SK-N-SH treated with all-trans-retinoic acid at 6 μM for 48 hours (cell line): Measurements from ENCODE around the gene VOPP1.

Experiments
- ATAC-seq: fragments of 200-7000 bp; cut with Tn5 transposase; 3 replicates; pipeline ENCODE4 v1.9.1; 2020; ENCODE audit warnings: mild to moderate bottlenecking, moderate library complexity
- CSDC2 ChIP-seq: fragments of 250-450 bp; sonication (Bioruptor Pico); IDR thresholded peaks from 2 replicates; pipeline ENCODE4 v1.5.0; 2020; ENCODE audit warnings: mild to moderate bottlenecking, moderate library complexity
- CSRNP3 ChIP-seq: fragments of 250-450 bp; sonication (Bioruptor Pico); IDR thresholded peaks from 2 replicates; pipeline ENCODE4 v1.5.1; 2021; ENCODE audit warnings: mild to moderate bottlenecking, moderate library complexity
- GLIS3 ChIP-seq: fragments of 250-450 bp; sonication (Bioruptor Pico); IDR thresholded peaks from 2 replicates; pipeline ENCODE4 v1.5.0; 2020; ENCODE audit warnings: mild to moderate bottlenecking, moderate library complexity
- ISL1 ChIP-seq: fragments of 250-450 bp; sonication (Bioruptor Pico); IDR thresholded peaks from 2 replicates; pipeline ENCODE4 v2.1.2; 2022; ENCODE audit warnings: mild to moderate bottlenecking, moderate library complexity
- POU6F1 ChIP-seq: fragments of 250-450 bp; sonication (Bioruptor Pico); IDR thresholded peaks from 2 replicates; pipeline ENCODE4 v1.8.0; 2021; ENCODE audit warnings: low read depth, mild to moderate bottlenecking, moderate library complexity, borderline replicate concordance
- PPARA ChIP-seq: fragments of 250-450 bp; sonication (Bioruptor Pico); IDR thresholded peaks from 2 replicates; pipeline ENCODE4 v1.5.0; 2020; ENCODE audit warnings: mild to moderate bottlenecking, borderline replicate concordance
- SNAI2 ChIP-seq: fragments of 250-450 bp; sonication (Bioruptor Pico); IDR thresholded peaks from 2 replicates; pipeline ENCODE4 v1.5.0; 2020; ENCODE audit warnings: mild to moderate bottlenecking, moderate library complexity
- TCF4 ChIP-seq: fragments of 250-450 bp; sonication (Bioruptor Pico); IDR thresholded peaks from 2 replicates; pipeline ENCODE4 v1.8.0; 2021; ENCODE audit warnings: mild to moderate bottlenecking, moderate library complexity, borderline replicate concordance
- TOX ChIP-seq: fragments of 250-450 bp; sonication (Bioruptor Pico); IDR thresholded peaks from 2 replicates; pipeline ENCODE4 v1.8.0; 2021; ENCODE audit warnings: mild to moderate bottlenecking, moderate library complexity, borderline replicate concordance
- ZNF8 ChIP-seq: fragments of 450-650 bp; formaldehyde crosslinking; IDR thresholded peaks from 2 replicates; pipeline ENCODE4 v1.5.0; 2020; ENCODE audit warnings: mild to moderate bottlenecking, moderate library complexity
- TF ChIP-seq, protein P1 (sequence below): fragments of 250-450 bp; sonication (Bioruptor Pico); IDR thresholded peaks from 2 replicates; pipeline ENCODE4 v1.5.0; 2020; ENCODE audit warnings: mild to moderate bottlenecking, moderate library complexity
- TF ChIP-seq, protein P2 (sequence below): fragments of 250-450 bp; sonication (Bioruptor Pico); IDR thresholded peaks from 2 replicates; pipeline ENCODE4 v1.5.1; 2020; ENCODE audit warnings: low read depth, mild to moderate bottlenecking, moderate library complexity
- TF ChIP-seq, protein P3 (sequence below): fragments of 250-450 bp; sonication (Bioruptor Pico); IDR thresholded peaks from 2 replicates; pipeline ENCODE4 v1.8.0; 2020; ENCODE audit warnings: mild to moderate bottlenecking, moderate library complexity, borderline replicate concordance

The VOPP1 gene

GRCh38 chr7:55550010-55550663 lies 22.2 kb downstream of the VOPP1 start (continued):
- TF ChIP-seq PPARA (CRISPR knock-in tag) (no peak), ISL1 (CRISPR knock-in tag) (no peak)
- TF ChIP-seq, all 23 proteins: peak for 0

DNA sequence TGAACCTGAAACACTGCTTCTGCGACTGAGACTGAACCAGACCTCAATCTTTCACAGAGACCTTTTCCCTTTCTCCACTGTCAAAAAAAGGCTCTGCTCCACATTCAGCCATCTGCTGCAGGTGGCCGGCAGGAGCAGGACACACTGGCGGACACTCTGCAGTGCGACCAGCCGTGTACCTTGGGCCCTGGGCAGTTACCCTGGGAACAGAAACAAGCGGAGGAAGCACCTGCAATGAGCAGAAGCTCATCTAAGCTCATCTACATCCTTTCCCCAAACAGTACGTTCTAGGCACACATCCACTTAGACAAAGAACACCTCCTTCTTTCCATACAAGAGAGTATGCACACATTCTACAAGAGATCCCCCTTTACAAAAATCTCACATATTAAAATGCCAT lies 22.8 kb downstream of the VOPP1 start:
- no peak for TF ChIP-seq TCF4 (CRISPR knock-in tag)
- no peak for TF ChIP-seq TOX
- TF ChIP-seq CSDC2 (CRISPR knock-in tag): no peak
- TF ChIP-seq, protein P1, sequence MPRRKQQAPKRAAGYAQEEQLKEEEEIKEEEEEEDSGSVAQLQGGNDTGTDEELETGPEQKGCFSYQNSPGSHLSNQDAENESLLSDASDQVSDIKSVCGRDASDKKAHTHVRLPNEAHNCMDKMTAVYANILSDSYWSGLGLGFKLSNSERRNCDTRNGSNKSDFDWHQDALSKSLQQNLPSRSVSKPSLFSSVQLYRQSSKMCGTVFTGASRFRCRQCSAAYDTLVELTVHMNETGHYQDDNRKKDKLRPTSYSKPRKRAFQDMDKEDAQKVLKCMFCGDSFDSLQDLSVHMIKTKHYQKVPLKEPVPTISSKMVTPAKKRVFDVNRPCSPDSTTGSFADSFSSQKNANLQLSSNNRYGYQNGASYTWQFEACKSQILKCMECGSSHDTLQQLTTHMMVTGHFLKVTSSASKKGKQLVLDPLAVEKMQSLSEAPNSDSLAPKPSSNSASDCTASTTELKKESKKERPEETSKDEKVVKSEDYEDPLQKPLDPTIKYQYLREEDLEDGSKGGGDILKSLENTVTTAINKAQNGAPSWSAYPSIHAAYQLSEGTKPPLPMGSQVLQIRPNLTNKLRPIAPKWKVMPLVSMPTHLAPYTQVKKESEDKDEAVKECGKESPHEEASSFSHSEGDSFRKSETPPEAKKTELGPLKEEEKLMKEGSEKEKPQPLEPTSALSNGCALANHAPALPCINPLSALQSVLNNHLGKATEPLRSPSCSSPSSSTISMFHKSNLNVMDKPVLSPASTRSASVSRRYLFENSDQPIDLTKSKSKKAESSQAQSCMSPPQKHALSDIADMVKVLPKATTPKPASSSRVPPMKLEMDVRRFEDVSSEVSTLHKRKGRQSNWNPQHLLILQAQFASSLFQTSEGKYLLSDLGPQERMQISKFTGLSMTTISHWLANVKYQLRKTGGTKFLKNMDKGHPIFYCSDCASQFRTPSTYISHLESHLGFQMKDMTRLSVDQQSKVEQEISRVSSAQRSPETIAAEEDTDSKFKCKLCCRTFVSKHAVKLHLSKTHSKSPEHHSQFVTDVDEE (CRISPR knock-in tag): no peak
- no peak for TF ChIP-seq ISL1 (CRISPR knock-in tag)
- no peak for ATAC-seq

- no peak for ATAC-seq
- TF ChIP-seq TOX: no peak
- no peak for TF ChIP-seq PPARA (CRISPR knock-in tag)
- no peak for TF ChIP-seq POU6F1 (CRISPR knock-in tag)
- TF ChIP-seq, protein P2, sequence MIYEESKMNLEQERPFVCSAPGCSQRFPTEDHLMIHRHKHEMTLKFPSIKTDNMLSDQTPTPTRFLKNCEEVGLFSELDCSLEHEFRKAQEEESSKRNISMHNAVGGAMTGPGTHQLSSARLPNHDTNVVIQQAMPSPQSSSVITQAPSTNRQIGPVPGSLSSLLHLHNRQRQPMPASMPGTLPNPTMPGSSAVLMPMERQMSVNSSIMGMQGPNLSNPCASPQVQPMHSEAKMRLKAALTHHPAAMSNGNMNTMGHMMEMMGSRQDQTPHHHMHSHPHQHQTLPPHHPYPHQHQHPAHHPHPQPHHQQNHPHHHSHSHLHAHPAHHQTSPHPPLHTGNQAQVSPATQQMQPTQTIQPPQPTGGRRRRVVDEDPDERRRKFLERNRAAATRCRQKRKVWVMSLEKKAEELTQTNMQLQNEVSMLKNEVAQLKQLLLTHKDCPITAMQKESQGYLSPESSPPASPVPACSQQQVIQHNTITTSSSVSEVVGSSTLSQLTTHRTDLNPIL (CRISPR knock-in tag): no peak
- TF ChIP-seq TCF4 (CRISPR knock-in tag): no peak
- no peak for TF ChIP-seq SNAI2 (CRISPR knock-in tag)
- TF ChIP-seq CSRNP3 (CRISPR knock-in tag): no peak
- no peak for TF ChIP-seq CSDC2 (CRISPR knock-in tag)
- TF ChIP-seq ZNF8 (CRISPR knock-in tag): no peak
- TF ChIP-seq, protein P3, sequence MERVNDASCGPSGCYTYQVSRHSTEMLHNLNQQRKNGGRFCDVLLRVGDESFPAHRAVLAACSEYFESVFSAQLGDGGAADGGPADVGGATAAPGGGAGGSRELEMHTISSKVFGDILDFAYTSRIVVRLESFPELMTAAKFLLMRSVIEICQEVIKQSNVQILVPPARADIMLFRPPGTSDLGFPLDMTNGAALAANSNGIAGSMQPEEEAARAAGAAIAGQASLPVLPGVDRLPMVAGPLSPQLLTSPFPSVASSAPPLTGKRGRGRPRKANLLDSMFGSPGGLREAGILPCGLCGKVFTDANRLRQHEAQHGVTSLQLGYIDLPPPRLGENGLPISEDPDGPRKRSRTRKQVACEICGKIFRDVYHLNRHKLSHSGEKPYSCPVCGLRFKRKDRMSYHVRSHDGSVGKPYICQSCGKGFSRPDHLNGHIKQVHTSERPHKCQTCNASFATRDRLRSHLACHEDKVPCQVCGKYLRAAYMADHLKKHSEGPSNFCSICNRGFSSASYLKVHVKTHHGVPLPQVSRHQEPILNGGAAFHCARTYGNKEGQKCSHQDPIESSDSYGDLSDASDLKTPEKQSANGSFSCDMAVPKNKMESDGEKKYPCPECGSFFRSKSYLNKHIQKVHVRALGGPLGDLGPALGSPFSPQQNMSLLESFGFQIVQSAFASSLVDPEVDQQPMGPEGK (CRISPR knock-in tag): no peak
Observed at GRCh38 chr7:55548295-55548731, 24.0 kb downstream of the VOPP1 start.

DNA sequence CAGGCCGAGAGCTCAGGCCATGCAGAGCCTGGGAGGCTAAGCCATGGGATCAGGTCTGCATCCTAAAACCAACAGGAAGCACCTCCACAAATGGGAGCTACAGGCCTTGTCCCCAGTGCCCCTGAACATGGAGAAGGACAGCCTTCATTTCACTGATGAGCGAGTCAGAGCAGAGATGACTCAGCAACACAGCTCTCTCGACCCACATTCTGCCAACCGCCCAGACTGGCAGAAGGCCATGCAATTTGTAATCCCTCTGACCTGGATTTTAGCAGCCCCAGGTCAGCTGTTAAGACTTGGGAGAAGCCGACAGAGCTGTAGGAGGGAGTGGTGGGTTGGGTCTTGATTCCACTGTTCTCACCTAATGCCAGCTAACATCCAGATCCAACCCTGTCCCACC lies 25.5 kb downstream of the VOPP1 start:
- TF ChIP-seq, protein P1 (CRISPR knock-in tag): 0 out of 2 replicates have a peak, but pooled peaks have one; percentile 20
- TF ChIP-seq GLIS3 (CRISPR knock-in tag): no peak
- ATAC-seq: peak; percentile 92
